Measurements from ENCODE around the gene NKD1.

Gene NKD1

DNA sequence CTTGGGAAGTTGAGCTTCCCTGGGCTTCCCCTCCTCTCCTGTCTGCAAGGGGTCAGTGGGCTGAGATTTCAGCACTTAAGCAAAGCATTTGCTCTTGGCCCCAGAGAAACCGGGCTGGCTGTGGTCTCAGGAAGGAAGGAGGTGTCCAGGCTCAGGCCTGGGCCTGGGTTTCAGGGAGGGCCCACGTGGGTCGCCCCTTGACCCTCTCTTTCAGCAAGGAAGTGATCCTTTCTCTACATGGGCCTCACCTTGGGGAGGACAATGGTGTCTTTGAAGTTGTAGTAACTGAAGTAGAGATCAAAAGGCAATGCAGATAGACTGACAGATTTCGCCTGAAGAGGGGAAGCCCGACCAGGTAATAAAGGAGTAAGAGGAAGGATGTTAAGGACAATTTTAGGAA is 147.9 kb downstream of the NKD1 start:
- no peak for DNase-seq (ENCODE audit: low spot score)

DNA sequence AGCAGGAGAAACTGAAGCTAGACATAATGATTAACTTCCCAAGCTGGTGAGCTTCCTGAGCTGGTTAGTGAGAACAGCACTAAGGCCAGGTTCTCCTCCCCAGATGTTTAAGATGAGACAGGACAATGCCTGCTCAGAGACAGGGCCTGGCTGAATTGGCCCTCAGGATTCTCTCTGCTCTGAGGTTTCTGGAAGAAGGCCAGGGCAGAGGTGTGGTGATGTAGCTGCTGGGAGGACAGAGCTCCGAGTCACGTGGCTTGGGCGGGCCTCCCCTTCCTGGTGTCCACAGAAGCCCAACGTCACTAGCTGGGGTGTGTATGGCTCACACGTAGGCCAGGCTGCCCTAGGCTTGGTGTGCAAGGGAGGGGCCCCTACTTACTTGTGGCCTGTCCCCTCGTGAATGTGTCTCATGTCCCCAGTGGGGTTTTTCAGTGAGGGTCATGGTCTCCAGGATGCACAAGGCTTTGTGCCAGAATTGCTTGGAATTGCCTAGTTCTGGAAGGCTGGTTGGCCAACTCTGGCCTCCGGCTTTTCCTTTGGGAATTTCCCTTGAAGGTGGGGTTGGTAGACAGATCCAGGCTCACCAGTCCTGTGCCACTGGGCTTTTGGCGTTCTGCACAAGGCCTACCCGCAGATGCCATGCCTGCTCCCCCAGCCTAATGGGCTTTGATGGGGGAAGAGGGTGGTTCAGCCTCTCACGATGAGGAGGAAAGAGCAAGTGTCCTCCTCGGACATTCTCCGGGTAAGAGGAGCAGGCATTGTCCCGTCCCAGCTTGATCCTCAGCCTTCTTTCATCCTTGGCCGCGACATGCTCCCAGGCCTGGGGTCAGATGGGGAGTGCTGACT is 148.6 kb downstream of the NKD1 start:
- DNase-seq (ENCODE audit: low spot score): peak; percentile 77

DNA sequence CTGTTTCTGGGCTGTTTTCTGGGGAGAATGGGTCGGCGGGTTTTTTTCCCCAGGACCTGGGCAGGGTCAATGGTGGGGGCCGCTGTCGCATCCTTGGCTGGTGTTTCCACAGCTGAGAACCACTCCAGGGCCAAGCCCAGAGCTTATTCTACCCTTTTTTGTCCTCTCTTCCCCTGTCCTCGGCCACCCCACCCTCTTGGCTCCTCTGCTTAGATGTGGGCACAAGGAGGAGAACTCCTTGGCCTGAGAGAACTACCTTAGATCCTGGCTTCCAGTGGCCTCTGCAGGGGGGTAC is 149.2 kb downstream of the NKD1 start:
- no peak for DNase-seq (ENCODE audit: low spot score)

DNA sequence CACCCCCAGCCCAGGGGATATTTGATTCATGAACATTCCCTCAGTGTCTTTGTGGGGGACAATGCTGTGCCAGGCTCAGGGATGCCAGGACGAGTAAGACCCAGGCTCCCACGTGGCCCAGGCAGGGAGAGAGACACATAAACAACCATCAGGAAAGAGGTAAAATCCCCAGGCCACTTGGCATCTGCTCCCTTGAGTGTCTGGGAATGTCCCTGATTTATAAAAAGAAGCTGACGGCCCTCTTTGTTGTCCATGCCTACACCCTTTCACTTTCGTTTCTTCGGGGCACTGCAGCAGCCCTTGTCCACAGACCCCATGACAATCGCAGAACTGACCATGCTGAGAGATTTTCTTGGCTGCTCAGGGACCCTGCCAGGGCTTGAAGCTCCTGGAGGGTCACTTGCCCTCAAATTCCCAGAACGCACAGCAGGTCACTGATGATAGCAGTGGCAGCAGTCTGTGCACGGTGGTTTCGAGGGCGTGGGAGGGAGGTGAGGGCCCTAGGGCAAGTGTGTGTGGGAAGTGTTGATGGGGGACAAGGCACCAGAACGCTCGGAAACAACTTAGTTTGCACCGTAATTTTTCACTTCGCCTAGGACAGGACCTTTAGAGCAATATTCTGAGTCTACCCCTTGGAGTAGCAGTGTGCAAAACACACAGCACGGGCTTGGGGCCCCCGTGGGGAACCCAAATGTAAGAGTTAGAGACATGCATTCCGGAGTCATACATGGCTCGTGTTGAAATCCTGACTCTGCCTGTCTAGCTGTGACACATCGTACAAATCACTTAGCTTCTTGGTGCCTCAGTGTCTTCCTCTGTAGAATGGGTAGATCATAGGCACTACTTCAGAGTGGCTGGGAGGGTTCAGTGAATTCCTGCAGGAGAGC is 149.9 kb downstream of the NKD1 start:
- DNase-seq (ENCODE audit: low spot score): no peak
